ENCODE data around the gene PSMA7. TPM values are rescaled to one million over a fixed set of nuclear protein-coding genes. Genes with fewer than 3 reads are reported as not detected.

The PSMA7 gene
- total RNA-seq, 2 experiments from 2014 or later: 333 to 352 TPM

GRCh38 chr20:62179162-62179504 lies 35.9 kb upstream of the PSMA7 start:
- ATAC-seq (no peak), DNase-seq (no peak)
- POLR2A ChIA-PET: no interaction called here
- Mint-ChIP-seq H3K9me3 (ENCODE audit: insufficient read depth) (no peaks in the 10 kb centered on the region), H3K36me3 (ENCODE audit: low read depth) (peaks cover 23% of the 10 kb centered on the region), H3K27me3 (ENCODE audit: low read depth) (no peaks in the 10 kb centered on the region), H3K4me1 (ENCODE audit: low read depth) (peaks cover 16% of the 10 kb centered on the region), H3K27ac (no peak overlapping the region), H3K4me3 (no peak overlapping the region)
- CTCF ChIA-PET: no interaction called here

- Mint-ChIP-seq H3K27me3 (ENCODE audit: low read depth) (no peaks in the 10 kb centered on the region), H3K4me1 (ENCODE audit: low read depth) (peaks cover 11% of the 10 kb centered on the region), H3K36me3 (ENCODE audit: low read depth) (peaks cover 26% of the 10 kb centered on the region), H3K27ac (no peak overlapping the region), H3K9me3 (ENCODE audit: insufficient read depth) (no peaks in the 10 kb centered on the region), H3K4me3 (no peak overlapping the region)
- no peak for ATAC-seq
- ChIA-PET CTCF (no interaction called here), POLR2A (interaction anchor here (0.6 kb wide), 1 partner anchor 50 kb away, joined by 4 read pairs; no protein-coding TSS in a partner anchor)
- no peak for DNase-seq
Observed at GRCh38 chr20:62178316-62179161, 35.3 kb upstream of the PSMA7 start.

DNA sequence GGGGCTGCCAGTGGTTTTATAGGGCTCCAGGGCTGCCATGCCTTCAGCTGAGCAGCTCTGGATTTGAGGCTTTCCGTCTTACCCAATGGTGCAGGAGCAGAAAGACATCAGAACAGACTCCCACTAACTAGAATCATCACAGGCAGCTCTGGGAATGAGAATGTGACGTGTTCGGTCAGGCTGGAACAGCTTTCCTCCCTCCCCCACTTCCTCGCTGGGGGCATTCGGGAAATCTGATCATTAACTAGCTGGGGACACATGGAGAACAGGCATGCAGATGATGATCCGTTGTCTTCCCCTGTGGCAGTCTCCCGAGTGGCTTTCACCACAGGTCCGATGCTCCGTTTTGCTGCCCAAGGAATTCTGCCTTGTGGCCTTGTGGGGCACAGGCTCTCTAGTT lies 34.1 kb upstream of the PSMA7 start:
- Mint-ChIP-seq H3K4me1 (ENCODE audit: low read depth) (peaks cover 10% of the 10 kb centered on the region), H3K9me3 (ENCODE audit: insufficient read depth) (no peaks in the 10 kb centered on the region), H3K27me3 (ENCODE audit: low read depth) (no peaks in the 10 kb centered on the region), H3K36me3 (ENCODE audit: low read depth) (peaks cover 24% of the 10 kb centered on the region), H3K4me3 (no peak overlapping the region), H3K27ac (no peak overlapping the region)
- no peak for DNase-seq
- ChIA-PET CTCF (no interaction called here), POLR2A (no interaction called here)
- ATAC-seq: no peak

GRCh38 chr20:62176866-62177265 lies 33.7 kb upstream of the PSMA7 start:
- no peak overlapping the region for H3K27ac Mint-ChIP-seq
- POLR2A ChIA-PET: no interaction called here
- H3K4me1 Mint-ChIP-seq (ENCODE audit: low read depth): peaks cover 5% of the 10 kb centered on the region
- no peak overlapping the region for H3K4me3 Mint-ChIP-seq
- no peaks in the 10 kb centered on the region for H3K9me3 Mint-ChIP-seq (ENCODE audit: insufficient read depth)
- peaks cover 22% of the 10 kb centered on the region for H3K36me3 Mint-ChIP-seq (ENCODE audit: low read depth)
- DNase-seq: no peak
- no peaks in the 10 kb centered on the region for H3K27me3 Mint-ChIP-seq (ENCODE audit: low read depth)
- no peak for ATAC-seq
- CTCF ChIA-PET: no interaction called here

DNA sequence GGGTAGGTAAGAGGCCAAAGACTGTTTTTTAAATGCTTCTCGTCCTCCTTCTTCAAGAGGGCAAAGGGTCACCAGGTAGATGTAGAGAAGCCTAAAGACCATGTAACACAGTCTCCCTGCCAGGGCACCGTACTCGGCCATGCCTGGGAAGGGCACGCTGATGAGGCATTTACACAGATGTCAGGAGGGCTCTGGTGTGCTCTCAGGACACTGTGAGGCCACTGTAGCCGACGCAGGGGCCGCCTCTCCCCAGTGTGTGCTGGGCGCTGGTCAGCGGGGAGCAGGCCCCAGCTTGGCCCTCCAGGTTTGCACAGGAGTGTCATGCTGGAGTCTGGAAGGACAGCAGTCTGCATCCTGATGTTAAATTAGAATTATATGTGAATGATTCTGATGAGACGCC lies 32.5 kb upstream of the PSMA7 start:
- DNase-seq (no peak), ATAC-seq (no peak)
- H3K4me1 Mint-ChIP-seq (ENCODE audit: low read depth): no peaks in the 10 kb centered on the region
- no peaks in the 10 kb centered on the region for H3K27me3 Mint-ChIP-seq (ENCODE audit: low read depth)
- H3K9me3 Mint-ChIP-seq (ENCODE audit: insufficient read depth): no peaks in the 10 kb centered on the region
- ChIA-PET POLR2A (interaction anchor here (0.6 kb wide), 1 partner anchor 1730 kb away, joined by 3 read pairs; no protein-coding TSS in a partner anchor), CTCF (no interaction called here)
- H3K27ac Mint-ChIP-seq: peak overlapping the region; percentile 34
- H3K36me3 Mint-ChIP-seq (ENCODE audit: low read depth): peaks cover 19% of the 10 kb centered on the region
- H3K4me3 Mint-ChIP-seq: no peak overlapping the region

GRCh38 chr20:62174870-62175624 lies 31.9 kb upstream of the PSMA7 start:
- Mint-ChIP-seq H3K36me3 (ENCODE audit: low read depth) (peaks cover 18% of the 10 kb centered on the region), H3K4me3 (no peak overlapping the region), H3K4me1 (ENCODE audit: low read depth) (no peaks in the 10 kb centered on the region), H3K27ac (peak overlapping the region; percentile 52), H3K9me3 (ENCODE audit: insufficient read depth) (no peaks in the 10 kb centered on the region), H3K27me3 (ENCODE audit: low read depth) (no peaks in the 10 kb centered on the region)
- ChIA-PET POLR2A (interaction anchor here (0.6 kb wide), 1 partner anchor 1730 kb away, joined by 3 read pairs; no protein-coding TSS in a partner anchor), CTCF (no interaction called here)
- ATAC-seq: no peak
- DNase-seq: no peak

GRCh38 chr20:62174021-62174804 lies 31.0 kb upstream of the PSMA7 start:
- H3K27ac Mint-ChIP-seq: no peak overlapping the region
- CTCF ChIA-PET: no interaction called here
- no peaks in the 10 kb centered on the region for H3K4me1 Mint-ChIP-seq (ENCODE audit: low read depth)
- no peaks in the 10 kb centered on the region for H3K27me3 Mint-ChIP-seq (ENCODE audit: low read depth)
- no peak overlapping the region for H3K4me3 Mint-ChIP-seq
- no peak for ATAC-seq
- POLR2A ChIA-PET: no interaction called here
- no peaks in the 10 kb centered on the region for H3K9me3 Mint-ChIP-seq (ENCODE audit: insufficient read depth)
- no peak for DNase-seq
- peaks cover 16% of the 10 kb centered on the region for H3K36me3 Mint-ChIP-seq (ENCODE audit: low read depth)

DNA sequence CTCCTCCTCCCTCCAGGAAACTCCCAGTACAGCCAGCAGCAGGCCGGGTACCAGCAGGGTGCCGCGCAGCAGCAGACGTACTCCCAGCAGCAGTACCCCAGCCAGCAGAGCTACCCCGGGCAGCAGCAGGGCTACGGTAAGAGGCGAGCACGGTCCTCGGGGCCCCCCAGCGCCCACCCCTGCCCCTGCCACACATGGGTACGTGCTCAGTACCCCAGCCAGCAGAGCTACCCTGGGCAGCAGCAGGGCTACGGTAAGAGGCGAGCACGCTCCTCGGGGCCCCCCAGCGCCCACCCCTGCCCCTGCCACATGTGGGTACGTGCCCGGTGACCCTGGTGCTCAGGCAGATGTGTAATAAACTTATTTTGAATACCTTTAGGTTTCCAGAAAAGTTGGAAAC lies 29.5 kb upstream of the PSMA7 start:
- ChIA-PET CTCF (no interaction called here), POLR2A (no interaction called here)
- Mint-ChIP-seq H3K9me3 (ENCODE audit: insufficient read depth) (no peaks in the 10 kb centered on the region), H3K27ac (no peak overlapping the region), H3K27me3 (ENCODE audit: low read depth) (no peaks in the 10 kb centered on the region), H3K36me3 (ENCODE audit: low read depth) (peaks cover 15% of the 10 kb centered on the region), H3K4me1 (ENCODE audit: low read depth) (no peaks in the 10 kb centered on the region), H3K4me3 (no peak overlapping the region)
- no peak for DNase-seq
- no peak for ATAC-seq

DNA sequence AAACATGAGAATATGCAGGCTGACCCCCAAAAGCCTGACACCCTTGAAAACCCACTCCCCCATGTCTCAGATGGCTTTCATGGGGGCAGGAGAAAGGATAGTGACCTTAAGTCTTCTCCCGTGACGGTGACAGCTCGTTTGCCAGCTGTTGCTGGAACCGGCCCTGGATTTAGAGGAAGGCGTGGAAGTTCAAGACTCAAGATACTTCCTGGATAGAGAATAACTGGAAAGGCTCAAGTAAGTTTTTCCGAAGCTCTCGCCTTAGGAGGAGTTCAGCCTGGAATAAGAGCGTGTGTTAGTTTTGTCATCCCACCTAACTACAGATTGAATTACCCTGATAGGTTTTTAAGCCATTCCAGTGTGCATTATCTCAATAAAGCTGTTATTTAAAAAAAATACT lies 28.1 kb upstream of the PSMA7 start:
- H3K9me3 Mint-ChIP-seq (ENCODE audit: insufficient read depth): no peaks in the 10 kb centered on the region
- no peak overlapping the region for H3K27ac Mint-ChIP-seq
- no peaks in the 10 kb centered on the region for H3K4me1 Mint-ChIP-seq (ENCODE audit: low read depth)
- no peak overlapping the region for H3K4me3 Mint-ChIP-seq
- POLR2A ChIA-PET: no interaction called here
- H3K27me3 Mint-ChIP-seq (ENCODE audit: low read depth): no peaks in the 10 kb centered on the region
- CTCF ChIA-PET: no interaction called here
- no peak for DNase-seq
- peaks cover 17% of the 10 kb centered on the region for H3K36me3 Mint-ChIP-seq (ENCODE audit: low read depth)
- no peak for ATAC-seq

DNA sequence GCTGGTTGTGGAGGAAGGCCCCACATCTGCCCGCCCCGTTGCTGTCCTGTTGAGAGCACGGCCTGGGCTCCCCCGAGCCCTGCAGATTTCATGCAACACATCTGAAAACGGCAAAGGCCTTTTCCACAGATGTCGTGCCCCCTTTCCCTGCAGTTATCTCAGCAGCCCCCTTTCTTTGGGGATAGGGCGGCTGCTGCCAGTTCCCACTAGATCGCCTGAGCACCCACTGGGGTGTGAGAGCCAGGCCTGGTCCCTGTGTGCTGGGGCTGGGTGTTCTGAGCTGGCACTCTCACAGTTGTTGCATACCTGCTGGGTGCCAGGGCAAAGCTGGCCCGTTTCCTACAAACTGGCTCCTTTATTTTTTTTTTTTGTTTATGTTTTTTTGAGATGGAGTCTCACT lies 27.3 kb upstream of the PSMA7 start:
- no peak overlapping the region for H3K27ac Mint-ChIP-seq
- DNase-seq: no peak
- H3K4me3 Mint-ChIP-seq: no peak overlapping the region
- ChIA-PET CTCF (no interaction called here), POLR2A (no interaction called here)
- H3K4me1 Mint-ChIP-seq (ENCODE audit: low read depth): no peaks in the 10 kb centered on the region
- ATAC-seq: no peak
- H3K9me3 Mint-ChIP-seq (ENCODE audit: insufficient read depth): no peaks in the 10 kb centered on the region
- H3K27me3 Mint-ChIP-seq (ENCODE audit: low read depth): no peaks in the 10 kb centered on the region
- H3K36me3 Mint-ChIP-seq (ENCODE audit: low read depth): peaks cover 20% of the 10 kb centered on the region

GRCh38 chr20:62168890-62169435 lies 25.8 kb upstream of the PSMA7 start:
- Mint-ChIP-seq H3K27ac (no peak overlapping the region), H3K27me3 (ENCODE audit: low read depth) (no peaks in the 10 kb centered on the region), H3K4me3 (no peak overlapping the region), H3K36me3 (ENCODE audit: low read depth) (peaks cover 15% of the 10 kb centered on the region), H3K4me1 (ENCODE audit: low read depth) (no peaks in the 10 kb centered on the region), H3K9me3 (ENCODE audit: insufficient read depth) (no peaks in the 10 kb centered on the region)
- ChIA-PET POLR2A (no interaction called here), CTCF (no interaction called here)
- DNase-seq (no peak), ATAC-seq (no peak)

DNA sequence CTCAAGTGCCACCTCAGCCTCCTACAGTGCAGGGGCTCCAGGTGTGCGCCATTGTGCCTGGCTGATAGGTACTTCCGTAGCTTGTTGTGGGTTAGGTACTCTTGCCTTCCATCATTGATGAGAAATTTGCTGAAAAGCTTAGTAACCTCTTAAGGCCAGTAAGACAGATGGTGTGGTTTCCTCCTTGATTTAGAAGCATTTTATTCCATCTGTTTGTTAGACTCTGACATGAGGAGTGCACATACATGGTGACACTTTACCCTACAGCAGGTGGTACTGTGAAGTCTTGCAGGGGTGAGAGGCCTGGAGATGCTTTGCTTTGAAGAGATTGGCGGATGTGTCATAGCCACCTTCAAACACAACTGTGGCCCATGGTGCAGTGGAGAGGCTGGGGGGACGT lies 24.9 kb upstream of the PSMA7 start:
- Mint-ChIP-seq H3K27me3 (ENCODE audit: low read depth) (no peaks in the 10 kb centered on the region), H3K27ac (no peak overlapping the region), H3K4me1 (ENCODE audit: low read depth) (no peaks in the 10 kb centered on the region), H3K4me3 (no peak overlapping the region), H3K36me3 (ENCODE audit: low read depth) (peaks cover 19% of the 10 kb centered on the region), H3K9me3 (ENCODE audit: insufficient read depth) (no peaks in the 10 kb centered on the region)
- ChIA-PET CTCF (no interaction called here), POLR2A (no interaction called here)
- ATAC-seq (no peak), DNase-seq (no peak)

All from activated CD8-positive, alpha-beta T cell treated with anti-CD3 and anti-CD28 coated beads, Interleukin-2, amount 10 ng/mL, durations not matched to agents 7 days and 5 days (primary cell).